ENCODE results near the gene EMILIN3.

The EMILIN3 gene

GRCh38 chr20:41364236-41364855 is 2.3 kb downstream of the EMILIN3 start:
- no peak for DNase-seq (ENCODE audit: low read depth in 2 of 2)

- no peak for DNase-seq (ENCODE audit: low read depth in 2 of 2)
These were observed 3.0 kb downstream of the EMILIN3 start for GRCh38 chr20:41363601-41364000.

- no peak for DNase-seq (ENCODE audit: low read depth in 2 of 2)
These were observed 3.9 kb downstream of the EMILIN3 start for GRCh38 chr20:41362748-41363140.

GRCh38 chr20:41361757-41362747 is 4.6 kb downstream of the EMILIN3 start:
- no peak for DNase-seq (ENCODE audit: low read depth in 2 of 2)

GRCh38 chr20:41360831-41361756 is 5.5 kb downstream of the EMILIN3 start:
- no peak for DNase-seq (ENCODE audit: low read depth in 2 of 2)

GRCh38 chr20:41359541-41360011 is 7.0 kb downstream of the EMILIN3 start:
- DNase-seq (ENCODE audit: low read depth in 2 of 2) = no peak

- DNase-seq (ENCODE audit: low read depth in 2 of 2) = no peak
These were observed 7.9 kb downstream of the EMILIN3 start for GRCh38 chr20:41358717-41359116.

- DNase-seq (ENCODE audit: low read depth in 2 of 2) = no peak
These were observed 8.4 kb downstream of the EMILIN3 start for GRCh38 chr20:41358230-41358629.

- DNase-seq (ENCODE audit: low read depth in 2 of 2) = no peak
These were observed 9.0 kb downstream of the EMILIN3 start for GRCh38 chr20:41357424-41358163.

GRCh38 chr20:41356951-41357350 is 9.7 kb downstream of the EMILIN3 start:
- DNase-seq (ENCODE audit: low read depth in 2 of 2) = no peak

- DNase-seq (ENCODE audit: low read depth in 2 of 2) = no peak
These were observed 10.9 kb downstream of the EMILIN3 start for GRCh38 chr20:41355598-41356203.

GRCh38 chr20:41355192-41355591 is 11.4 kb downstream of the EMILIN3 start:
- no peak for DNase-seq (ENCODE audit: low read depth in 2 of 2)

- DNase-seq (ENCODE audit: low read depth in 2 of 2) = no peak
These were observed 13.1 kb downstream of the EMILIN3 start for GRCh38 chr20:41353530-41353929.

- no peak for DNase-seq (ENCODE audit: low read depth in 2 of 2)
These were observed 14.0 kb downstream of the EMILIN3 start for GRCh38 chr20:41352666-41353065.

GRCh38 chr20:41352106-41352505 is 14.5 kb downstream of the EMILIN3 start:
- DNase-seq (ENCODE audit: low read depth in 2 of 2) = no peak

GRCh38 chr20:41350408-41350962 is 16.1 kb downstream of the EMILIN3 start:
- DNase-seq (ENCODE audit: low read depth in 2 of 2) = no peak

GRCh38 chr20:41349943-41350342 is 16.7 kb downstream of the EMILIN3 start:
- no peak for DNase-seq (ENCODE audit: low read depth in 2 of 2)

GRCh38 chr20:41349266-41349665 is 17.4 kb downstream of the EMILIN3 start:
- no peak for DNase-seq (ENCODE audit: low read depth in 2 of 2)

- no peak for DNase-seq (ENCODE audit: low read depth in 2 of 2)
These were observed 18.0 kb downstream of the EMILIN3 start for GRCh38 chr20:41348430-41349172.

All from stimulated activated CD8-positive, alpha-beta memory T cell treated with anti-CD3 and anti-CD28 coated beads, Interleukin-7, amount 100 ng/mL, for 4 hours (primary cell).